ENCODE results near the gene RNF212. TPM values are rescaled to one million over a fixed set of nuclear protein-coding genes. Genes with fewer than 3 reads are reported as not detected.

Gene RNF212
- total and polyA plus RNA-seq, 12 donors: 0.21 to 2.1 (median 0.31) TPM; not detected in 4

- WGBS, 2 donors: 87% methylated on average over 26 to 27 of the region's 27 CpGs
These were observed 35.5 kb downstream of the RNF212 start for GRCh38 chr4:1077711-1078477.

GRCh38 chr4:1075809-1076699, 37.3 kb downstream of the RNF212 start:
- Histone ChIP-seq H3K4me1 (peaks cover 0 to 6% (median 0%) of the 10 kb centered on the region in 9 donors), H3K9me3 (peaks cover 0 to 7% (median 0%) of the 10 kb centered on the region in 11 donors), H3K36me3 (no peaks in the 10 kb centered on the region), H3K27me3 (peaks cover 0 to 42% (median 22%) of the 10 kb centered on the region in 7 donors), H3K27ac (no peak overlapping the region), H3K4me3 (no peak overlapping the region)
- DNase-seq: no peak
- TF ChIP-seq CTCF (IDR thresholded peaks at IDR 0.05): no peak
- 72 to 77% methylated on average over 11 of the region's 11 CpGs for WGBS, 2 donors
- intact Hi-C loops (cut with DNase I): no loop called here
- no peak for ATAC-seq

More at GRCh38 chr4:1077711-1078477, 35.5 kb downstream of the RNF212 start:
- no peak for ATAC-seq
- Histone ChIP-seq H3K9me3 (no peaks in the 10 kb centered on the region), H3K36me3 (no peaks in the 10 kb centered on the region), H3K27ac (no peak overlapping the region), H3K4me3 (no peak overlapping the region), H3K27me3 (peaks cover 0 to 45% (median 26%) of the 10 kb centered on the region in 7 donors), H3K4me1 (peaks cover 0 to 15% (median 0%) of the 10 kb centered on the region in 9 donors)
- no peak for TF ChIP-seq CTCF (IDR thresholded peaks at IDR 0.05)
- DNase-seq: no peak
- intact Hi-C loops (cut with DNase I): no loop called here

- Histone ChIP-seq H3K27ac (no peak overlapping the region), H3K9me3 (peaks cover 0 to 7% (median 0%) of the 10 kb centered on the region in 11 donors), H3K4me1 (peaks cover 0 to 6% (median 0%) of the 10 kb centered on the region in 9 donors), H3K36me3 (no peaks in the 10 kb centered on the region), H3K27me3 (peaks cover 0 to 35% (median 17%) of the 10 kb centered on the region in 7 donors), H3K4me3 (no peak overlapping the region)
- WGBS, 2 donors: 71 to 77% methylated on average over 7 of the region's 7 CpGs
- ATAC-seq (no peak), DNase-seq (no peak)
- intact Hi-C loops (cut with DNase I): no loop called here
- no peak for TF ChIP-seq CTCF (IDR thresholded peaks at IDR 0.05)
These were observed 38.1 kb downstream of the RNF212 start for GRCh38 chr4:1075225-1075624.

GRCh38 chr4:1074077-1074476, 39.3 kb downstream of the RNF212 start:
- Histone ChIP-seq H3K9me3 (peaks cover 0 to 7% (median 0%) of the 10 kb centered on the region in 11 donors), H3K4me1 (peaks cover 0 to 6% (median 0%) of the 10 kb centered on the region in 9 donors), H3K27ac (no peak overlapping the region), H3K4me3 (no peak overlapping the region), H3K27me3 (peaks cover 0 to 30% (median 18%) of the 10 kb centered on the region in 7 donors), H3K36me3 (no peaks in the 10 kb centered on the region)
- peak in 2 of 8 donors; percentile 22 to 30 for ATAC-seq
- intact Hi-C loops (cut with DNase I): no loop called here
- WGBS, 2 donors: 80 to 82% methylated on average over 9 of the region's 9 CpGs
- no peak for TF ChIP-seq CTCF (IDR thresholded peaks at IDR 0.05)
- DNase-seq: no peak
